CD4-positive, alpha-beta T cell treated with Interleukin-21 for 1 hour (primary cell): ENCODE measurements around the gene CREBRF.
A peak's percentile ranks its signal among the peaks of the same experiment; 100 is the strongest.
"Not testable (repeated sequence)": the region's sequence is repeated elsewhere in the genome, so short reads cannot be mapped to it uniquely, and the experiment has no call there.

Experiments used
- DNase-seq: peaks from one replicate; pipeline ENCODE4 v3.0.0-alpha.2; 2020

Gene CREBRF

DNA sequence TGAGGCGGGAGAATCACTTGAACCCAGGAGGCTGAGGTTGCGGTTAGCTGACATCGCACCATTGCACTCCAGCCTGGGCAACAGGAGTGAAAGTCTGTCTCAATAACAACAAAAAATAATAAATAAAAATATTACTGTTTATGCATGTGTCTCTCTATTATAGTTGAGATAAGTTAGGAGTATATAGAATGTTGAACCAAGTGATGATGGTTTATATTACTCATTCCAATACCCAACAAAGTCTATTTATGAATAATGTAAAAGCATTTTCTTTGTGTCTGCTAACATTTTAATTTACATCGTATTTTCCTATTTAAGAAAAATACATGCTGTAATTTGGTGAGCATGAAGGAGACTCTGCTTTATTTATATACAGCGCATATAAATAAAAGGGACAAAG, 35.8 kb downstream of the CREBRF start:
- no peak for DNase-seq

DNA sequence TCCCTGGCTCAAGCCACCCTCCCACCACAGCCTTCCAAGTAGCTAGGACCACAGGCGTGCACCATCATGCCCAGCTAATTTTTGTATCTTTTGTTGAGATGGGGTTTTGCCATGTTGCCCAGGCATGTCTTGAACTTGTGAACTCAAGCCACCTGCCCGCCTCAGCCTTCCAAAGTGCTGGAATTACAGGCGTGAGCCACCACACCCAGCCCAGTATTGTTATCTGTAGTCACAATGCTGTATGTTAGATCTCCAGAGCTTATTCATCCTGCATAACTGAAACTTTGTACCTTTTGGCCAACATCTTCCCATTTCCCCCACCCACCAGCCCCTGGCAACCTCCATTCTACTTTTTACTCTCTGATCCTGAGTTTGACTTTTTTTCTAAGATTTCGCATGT, 37.5 kb downstream of the CREBRF start:
- DNase-seq, result no peak

DNA sequence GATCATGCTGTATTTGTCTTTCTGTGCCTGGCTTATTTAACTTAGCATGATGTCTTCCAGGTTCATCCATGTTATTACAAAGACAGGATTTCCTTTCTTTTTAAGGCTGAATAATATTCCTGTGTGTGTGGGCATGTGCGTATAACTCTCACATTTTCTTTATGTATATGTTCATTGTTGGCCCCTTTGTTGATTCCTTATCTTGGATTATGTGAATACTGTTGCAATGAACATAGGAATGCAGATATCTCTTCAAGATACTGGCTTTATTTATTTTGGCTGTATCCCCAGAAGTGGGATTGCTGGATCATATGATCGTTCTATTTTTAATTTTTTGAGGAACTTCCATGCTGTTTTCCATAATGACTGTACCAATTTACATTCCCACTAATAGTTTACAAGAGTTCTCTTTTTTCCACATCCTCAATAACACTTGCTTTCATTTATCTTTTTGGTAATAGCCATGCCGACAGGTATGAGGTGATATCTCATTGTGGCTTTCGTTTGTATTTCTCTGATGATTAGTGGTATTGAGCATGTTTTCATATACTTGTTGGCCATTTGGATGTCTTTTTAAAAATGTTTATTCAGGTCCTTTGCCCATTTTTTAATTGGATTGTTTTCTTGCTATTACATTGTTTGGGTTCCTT, 38.0 kb downstream of the CREBRF start:
- no peak for DNase-seq

DNA sequence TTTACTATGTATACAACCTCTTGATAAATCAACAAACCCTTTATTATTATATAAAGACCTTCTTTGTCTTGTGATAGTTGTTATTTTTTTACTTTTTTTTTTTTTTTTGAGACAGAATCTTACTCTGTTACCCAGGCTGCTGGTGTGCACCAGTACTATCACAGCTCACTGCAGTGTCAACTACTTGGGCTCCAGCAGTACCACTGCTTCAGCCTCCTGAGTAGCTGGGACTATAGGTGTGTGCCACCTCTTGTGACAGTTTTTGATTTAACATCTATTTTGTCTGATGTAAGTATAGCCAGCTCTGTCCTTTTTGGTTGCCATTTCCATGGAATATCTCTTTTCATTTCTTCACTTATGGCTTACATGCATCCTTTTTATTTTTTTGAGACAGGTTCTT, 42.6 kb downstream of the CREBRF start:
- DNase-seq, result no peak

DNA sequence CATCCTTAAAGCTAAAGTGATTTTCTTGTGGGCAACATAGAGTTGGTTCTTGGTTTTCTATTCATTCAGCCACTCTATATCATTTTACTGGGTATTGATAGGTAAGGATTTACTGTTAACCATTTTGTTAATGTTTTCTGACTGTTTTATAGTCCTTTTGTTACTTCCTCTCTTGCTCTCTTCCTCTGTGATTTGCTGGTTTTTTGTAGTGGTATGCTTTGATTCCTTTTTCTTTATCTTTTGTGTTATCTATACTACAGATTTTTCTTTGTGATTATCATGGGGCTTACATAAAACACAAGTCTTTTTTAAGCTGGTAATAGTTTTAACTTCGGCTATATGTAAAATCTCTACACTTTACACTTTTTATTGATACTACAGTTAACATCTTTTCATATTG, 43.3 kb downstream of the CREBRF start:
- DNase-seq, result peak; percentile 2

DNA sequence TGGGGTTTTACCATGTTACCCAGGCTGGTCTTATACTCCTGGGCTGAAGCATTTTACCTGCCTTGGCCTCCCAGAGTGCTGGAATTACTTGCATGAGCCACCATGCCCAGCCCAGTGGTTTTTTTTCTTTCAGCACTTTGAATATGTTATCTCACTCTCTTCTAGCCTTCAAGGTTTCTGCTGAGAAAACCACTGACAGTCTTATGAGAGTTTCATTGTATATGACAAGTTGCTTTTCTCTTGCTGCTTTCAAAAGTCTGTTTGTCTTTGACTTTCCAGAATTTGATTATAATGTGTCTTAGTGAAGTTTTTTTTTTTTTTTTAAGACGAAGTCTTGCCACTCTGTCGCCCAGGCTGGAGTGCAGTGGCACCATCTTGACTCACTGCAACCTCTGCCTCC, 45.1 kb downstream of the CREBRF start:
- DNase-seq, result no peak

DNA sequence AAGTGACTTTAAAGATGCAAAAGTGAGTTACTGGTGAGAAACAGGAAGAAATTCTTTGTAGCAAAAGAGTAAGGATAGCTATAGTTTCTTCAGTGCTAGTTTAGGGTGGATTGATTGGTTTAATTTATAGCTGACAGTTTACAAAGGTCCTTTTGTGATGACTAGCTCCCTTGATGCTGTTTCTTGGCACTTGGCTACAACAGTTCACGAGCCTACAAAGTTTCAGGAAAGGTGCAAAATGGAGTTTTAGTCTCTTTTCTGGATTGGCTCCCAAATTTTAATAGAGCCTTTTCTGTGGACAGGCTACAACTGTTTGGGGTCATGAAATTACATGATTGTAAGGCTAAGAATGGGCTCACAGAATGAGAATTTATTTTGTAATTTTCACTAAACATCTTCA, 47.3 kb downstream of the CREBRF start:
- DNase-seq, result no peak

DNA sequence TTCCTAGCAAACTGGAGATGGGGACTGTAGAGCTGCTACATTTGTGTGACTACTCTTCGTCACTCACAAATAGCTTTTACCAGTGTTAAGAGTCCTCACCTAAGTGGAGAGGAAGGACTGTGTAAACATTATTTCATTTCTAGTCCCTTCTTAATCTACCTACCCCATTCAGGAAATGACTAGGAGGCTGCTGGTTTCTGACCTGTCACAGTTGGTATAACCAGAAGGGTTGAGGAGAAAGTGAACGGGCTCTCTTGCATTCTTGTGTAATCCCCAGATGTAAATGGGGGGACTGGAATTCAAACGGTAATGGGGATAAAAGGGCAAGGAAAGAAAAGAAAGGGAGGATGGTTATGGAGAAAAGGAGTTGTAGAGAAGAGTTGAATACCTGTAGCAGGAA, 52.8 kb downstream of the CREBRF start:
- DNase-seq, result no peak

DNA sequence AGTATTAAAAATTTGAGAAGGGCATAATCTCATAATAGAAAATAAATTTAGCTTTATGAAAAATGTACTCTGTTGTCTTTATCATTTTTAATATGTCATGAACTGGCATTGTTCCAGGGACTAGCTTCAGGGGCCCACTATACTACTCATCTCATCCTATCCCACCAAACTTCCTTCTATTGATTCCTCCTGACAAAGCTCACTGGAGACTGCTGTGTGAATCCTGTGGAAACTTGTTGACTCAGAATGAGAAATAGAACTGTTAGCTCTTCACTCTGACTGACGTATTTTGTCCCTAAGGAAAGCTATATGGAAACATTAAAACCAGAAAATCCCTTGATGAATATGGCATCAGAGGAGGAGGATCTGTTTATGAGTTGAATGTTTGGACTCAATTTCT, 58.4 kb downstream of the CREBRF start:
- no peak for DNase-seq

DNA sequence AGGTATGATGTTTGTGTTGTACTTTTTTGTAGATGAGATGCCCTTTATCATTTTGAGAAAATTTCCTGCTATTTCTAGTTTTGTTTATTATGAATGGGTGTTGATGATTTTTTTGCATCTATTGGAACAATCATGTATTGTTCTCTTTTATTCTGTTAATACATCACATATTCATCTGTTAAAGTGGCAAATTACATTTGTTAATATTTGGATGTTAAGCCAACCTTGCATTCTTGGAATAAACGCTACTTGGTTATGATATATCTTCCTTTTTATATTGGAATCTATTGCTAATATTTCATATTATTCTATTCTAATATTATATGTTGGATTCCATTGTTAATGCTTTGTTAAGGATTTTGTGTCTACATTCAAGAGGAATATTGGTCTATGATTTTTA, 63.6 kb downstream of the CREBRF start:
- no peak for DNase-seq

DNA sequence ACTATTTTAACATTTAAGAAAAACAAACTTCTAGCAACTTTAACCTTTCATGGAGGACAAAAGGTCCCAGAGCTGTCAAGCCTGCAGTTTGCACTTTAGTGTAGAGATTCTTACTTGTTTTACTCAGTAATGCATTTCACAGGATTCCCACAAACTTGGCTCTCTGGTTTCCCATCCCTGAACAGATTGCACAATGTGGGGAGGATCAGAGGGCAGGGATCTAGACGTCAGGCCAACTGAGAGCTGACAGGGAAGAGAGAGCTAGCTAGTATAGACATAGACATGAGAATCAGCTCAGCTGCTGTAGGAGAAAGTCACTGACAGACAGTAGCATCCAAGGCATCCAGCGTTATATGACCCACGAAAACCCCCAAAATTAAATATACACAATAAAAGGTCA, 67.3 kb downstream of the CREBRF start:
- DNase-seq, result no peak

DNA sequence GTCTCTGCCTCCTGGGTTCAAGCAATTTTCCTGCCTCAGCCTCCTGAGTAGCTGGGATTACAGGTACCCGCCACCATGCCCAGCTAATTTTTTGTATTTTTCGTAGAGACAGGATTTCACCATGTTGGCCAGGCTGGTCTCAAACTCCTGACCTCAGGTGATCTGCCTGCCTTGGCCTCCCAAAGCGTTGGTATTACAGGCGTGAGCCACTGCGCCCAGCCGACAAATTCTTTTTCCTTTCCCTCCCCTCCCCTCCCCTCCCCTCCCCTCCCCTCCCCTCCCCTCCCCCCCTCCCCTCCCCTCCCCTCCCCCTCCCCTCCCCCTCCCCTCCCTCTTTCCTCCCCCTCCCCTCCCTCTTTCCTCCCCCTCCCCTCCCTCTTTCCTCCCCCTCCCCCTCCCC, 76.0 kb downstream of the CREBRF start:
- not testable (repeated sequence) for DNase-seq

DNA sequence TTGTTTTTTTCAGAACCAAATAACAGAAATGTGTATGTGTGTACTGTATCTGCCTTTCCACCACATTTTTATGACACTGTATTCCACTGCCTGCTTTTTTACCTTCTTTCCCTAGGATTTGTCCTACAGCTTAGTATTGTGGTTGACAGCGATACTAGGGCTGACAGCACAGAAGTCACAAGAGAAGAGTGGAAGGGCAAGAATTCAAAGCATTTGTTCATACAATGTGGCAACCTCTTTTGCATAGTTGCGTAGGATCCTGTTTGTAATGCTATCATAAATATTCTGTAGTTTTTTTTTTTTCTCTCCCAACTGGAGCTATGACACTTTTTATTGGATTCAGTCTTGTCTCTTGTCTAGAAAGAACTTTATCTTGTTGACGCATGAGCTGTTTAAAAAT, 82.6 kb downstream of the CREBRF start:
- no peak for DNase-seq

DNA sequence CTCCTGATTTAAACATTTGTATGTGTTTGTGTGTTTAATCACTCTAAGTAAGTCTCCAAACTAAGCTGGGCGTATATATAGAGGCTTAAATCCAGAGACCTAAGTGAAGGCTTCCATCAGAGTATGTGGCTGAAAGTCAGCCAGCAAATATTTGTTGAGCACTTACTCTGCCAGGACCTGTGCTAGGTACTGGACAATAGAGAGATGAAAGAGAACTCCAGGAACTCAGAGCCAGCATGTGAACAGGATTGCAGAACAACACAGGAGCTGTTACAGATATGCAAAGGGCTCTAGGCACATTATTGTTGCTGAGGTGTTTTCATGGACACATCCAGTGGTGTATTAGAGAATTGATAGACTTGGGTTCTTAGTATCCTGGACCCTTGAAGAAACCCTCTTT, 83.5 kb downstream of the CREBRF start:
- no peak for DNase-seq

DNA sequence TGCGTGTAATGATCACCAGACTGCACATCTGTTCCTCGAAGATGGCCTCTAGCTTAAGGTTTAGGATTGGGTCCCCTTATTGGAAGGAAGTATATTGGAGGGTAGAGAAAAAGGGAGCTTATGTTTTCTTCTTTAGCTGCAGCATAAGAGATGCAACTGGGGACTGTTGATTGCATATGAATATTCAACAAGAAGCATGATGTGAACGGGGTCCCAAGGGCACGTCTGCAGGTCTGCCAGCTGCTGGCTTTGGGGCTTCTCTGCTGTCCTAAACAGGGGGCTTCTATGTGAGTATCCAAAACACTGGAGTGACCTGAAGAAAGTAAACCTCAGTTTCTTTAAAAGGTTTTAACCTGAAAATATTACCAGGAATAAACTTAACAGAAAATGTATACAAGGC, 84.6 kb downstream of the CREBRF start:
- DNase-seq, result no peak

DNA sequence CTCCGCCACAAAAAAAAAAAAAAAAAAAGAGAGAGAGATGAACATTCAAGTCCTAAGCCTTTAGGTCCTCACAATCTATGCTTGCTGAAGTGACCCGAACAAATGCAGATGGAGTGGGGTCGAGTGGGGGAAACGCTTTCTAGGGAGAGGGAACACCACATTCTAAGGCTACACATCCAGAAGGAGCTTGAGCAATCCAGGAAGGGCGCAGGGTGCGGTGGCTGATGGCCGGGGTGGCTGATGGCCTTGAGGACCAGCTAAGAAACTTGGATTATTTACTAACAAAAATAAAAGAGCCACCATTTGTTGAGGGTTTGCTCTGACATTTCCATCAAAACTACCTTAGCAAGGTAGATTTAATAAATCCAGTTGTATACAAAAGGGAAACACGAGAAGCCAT, 87.4 kb downstream of the CREBRF start:
- no peak for DNase-seq

DNA sequence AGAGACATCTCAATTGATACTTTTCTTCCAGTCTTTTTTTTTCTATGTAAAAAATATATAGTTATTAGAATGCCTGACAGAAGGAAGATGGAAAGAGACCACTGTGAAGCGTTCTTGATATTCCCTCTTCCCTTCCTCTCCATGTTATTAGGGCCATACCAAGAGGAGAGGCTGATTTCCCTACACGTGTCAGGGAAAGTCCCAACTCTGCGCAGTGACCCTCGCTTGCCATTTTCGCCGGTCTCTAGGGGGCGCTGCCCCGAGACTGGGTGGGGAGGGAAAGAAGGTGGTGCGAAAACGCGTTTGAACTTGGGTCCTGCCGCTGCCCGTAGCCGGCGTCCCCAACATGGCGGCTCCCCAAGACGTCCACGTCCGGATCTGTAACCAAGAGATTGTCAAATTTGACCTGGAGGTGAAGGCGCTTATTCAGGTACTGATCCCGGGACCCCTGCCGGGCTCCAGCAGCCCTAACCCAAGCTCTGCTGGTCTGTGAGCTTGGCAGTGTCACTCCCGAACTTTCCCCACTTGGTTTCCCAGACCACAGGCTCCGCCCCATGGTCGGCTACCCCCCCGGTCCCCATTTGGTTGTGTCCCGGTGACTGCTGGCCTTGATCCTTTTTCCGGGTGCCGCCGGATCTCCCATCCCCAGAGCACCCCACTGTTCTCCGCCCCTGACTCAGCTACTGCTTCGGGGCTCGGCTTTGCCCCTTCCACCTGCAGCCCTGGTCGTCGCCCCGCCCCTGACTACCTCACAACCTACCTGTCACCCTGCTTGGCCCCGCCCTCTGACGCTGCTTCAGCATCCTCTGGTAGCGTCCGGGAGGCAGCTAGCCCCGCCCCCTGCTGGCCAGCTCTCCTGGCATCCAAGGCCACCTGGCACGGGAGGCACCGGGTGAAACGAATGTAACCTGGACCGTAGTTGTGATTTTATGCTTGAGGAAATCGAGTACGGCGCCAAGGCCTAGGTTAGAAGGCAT, 88.3 kb downstream of the CREBRF start, which contains the start of gene BNIP1:
Gene BNIP1, plus strand, starts transcription at position 332 of the 977 bp plus-strand sequence. Its CDS starts 15 bp downstream, at position 347.
- DNase-seq, result peak; percentile 96

DNA sequence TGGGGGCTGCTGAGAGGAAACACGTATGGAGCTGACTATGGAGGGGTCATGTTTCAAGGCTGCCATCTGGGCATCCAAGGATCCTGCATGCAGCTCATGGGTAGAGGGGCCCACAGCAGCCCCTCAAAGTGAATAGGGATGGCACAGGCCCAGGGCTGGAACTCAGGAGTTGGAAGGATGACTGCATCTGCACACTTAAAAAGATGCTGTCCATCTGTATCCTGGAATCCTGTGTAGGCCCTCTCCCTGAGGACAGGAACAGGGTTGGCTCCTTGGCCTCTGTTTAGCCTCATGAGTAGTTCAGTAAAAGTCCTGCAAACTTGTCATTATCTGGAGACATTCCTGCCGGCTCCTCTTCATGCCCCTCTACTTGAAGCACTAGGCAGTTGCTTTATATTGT, 92.2 kb downstream of the CREBRF start:
- DNase-seq, result no peak

DNA sequence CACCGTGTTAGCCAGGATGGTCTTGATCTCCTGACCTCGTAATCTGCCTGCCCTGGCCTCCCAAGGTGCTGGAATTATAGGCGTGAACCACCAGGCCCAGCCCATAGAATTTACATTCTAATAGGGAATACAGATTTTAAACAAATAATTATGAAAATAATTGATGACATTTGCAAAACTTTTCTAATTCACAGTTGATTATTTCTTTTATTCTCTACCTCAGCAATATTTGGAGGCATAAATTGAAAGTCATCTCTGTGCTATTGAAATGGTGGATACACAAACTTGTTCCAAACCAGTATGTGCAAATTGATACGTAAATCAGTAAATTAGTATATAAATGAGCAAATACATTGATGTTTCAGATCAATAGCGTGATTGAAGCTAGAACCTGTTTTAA, 96.4 kb downstream of the CREBRF start:
- DNase-seq, result no peak

DNA sequence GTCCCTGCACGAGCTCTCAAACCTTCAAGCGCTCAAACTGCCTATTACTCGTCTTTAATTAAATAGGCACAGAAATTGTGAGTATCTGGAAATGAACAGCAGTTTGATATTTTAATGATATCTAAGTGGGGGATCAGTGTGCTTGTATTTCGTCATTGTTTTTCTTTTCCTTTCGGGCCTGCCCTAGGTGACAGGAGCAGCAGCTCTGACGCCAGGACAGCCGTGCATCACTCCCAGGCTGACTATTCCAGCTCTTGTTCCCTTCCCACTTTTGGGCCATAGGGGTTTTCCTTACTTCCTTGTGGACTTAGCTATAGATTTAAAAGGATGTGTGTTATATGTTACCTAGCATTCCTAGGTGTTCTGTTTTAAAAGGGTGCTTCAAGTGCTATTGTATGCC, 97.7 kb downstream of the CREBRF start:
- DNase-seq, result no peak

DNA sequence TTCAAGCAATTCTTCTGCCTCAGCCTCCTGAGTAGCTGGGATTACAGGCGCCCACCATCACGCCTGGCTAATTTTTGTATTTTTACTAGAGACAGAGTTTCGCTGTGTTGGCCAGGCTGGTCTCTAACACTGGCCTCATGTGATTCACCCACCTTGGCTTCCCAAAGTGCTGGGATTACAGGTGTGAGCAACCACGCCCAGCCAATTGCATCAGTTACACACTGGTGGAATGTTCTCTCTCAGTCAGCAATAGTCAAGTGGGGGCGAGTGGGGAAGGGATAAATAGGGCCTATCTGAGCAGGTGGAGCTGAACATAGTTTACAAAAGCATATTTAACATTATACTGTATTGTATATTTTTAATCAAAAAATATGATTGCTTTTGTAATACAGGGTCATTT, 98.5 kb downstream of the CREBRF start:
- not testable (repeated sequence) for DNase-seq

DNA sequence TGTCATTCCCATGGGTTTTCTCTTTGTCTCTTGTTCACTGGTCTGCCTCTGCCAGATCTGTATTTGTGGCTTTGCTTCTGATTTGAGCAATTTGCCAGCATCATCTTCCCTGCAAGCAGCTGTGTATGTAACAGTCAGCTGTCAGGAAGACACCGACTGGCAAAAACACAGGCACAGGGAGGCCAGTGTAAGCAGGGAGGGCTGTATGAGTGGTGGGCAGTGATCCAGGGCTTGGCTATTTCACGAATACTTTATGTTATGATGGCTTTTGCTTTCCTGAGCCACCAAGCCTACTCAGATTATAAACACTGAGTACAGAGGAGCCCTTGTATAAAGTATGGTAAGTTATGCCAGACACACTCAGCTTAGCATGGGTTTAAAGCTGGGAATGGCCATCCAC, 99.8 kb downstream of the CREBRF start:
- DNase-seq, result no peak

DNA sequence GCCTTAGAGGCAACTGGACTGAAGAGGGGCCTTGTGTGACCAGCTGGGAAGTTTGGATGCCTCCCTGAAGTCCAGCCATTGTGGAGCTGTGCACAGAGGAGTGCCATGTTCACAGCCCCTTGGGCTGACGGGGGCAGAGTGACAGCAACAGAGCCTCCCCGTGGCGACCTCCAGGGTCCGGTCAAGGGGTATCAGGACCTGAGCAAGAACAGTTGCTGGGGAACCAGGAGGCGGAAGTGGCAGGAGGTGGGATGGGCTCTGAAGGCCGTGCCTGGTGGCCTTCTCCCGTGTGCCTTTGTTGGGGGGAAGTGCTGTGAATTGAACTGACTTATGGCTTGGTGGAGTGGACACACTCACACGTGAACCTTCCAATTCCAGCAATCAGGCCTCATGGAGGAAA, 102.2 kb downstream of the CREBRF start:
- no peak for DNase-seq

DNA sequence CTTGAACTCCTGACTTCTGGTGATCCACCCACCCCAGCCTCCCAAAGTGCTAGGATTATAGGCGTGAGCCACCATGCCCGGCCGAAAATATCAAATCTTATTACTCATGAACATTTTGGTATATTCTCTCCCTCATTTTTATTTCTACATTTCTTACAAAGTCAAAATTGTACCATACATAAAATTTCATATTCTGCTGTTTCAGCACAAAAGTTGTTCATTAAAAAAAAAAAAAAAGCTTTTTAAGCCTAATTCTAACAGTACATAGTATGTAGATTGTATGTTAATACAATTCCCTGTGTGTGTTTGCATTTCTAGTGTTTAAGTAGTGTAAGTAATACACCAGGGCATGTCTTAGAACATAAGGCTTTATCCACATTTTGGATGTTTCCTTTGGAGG, 103.1 kb downstream of the CREBRF start:
- no peak for DNase-seq
